ENCODE measurements around the gene LCNL1.

LCNL1 gene

DNA sequence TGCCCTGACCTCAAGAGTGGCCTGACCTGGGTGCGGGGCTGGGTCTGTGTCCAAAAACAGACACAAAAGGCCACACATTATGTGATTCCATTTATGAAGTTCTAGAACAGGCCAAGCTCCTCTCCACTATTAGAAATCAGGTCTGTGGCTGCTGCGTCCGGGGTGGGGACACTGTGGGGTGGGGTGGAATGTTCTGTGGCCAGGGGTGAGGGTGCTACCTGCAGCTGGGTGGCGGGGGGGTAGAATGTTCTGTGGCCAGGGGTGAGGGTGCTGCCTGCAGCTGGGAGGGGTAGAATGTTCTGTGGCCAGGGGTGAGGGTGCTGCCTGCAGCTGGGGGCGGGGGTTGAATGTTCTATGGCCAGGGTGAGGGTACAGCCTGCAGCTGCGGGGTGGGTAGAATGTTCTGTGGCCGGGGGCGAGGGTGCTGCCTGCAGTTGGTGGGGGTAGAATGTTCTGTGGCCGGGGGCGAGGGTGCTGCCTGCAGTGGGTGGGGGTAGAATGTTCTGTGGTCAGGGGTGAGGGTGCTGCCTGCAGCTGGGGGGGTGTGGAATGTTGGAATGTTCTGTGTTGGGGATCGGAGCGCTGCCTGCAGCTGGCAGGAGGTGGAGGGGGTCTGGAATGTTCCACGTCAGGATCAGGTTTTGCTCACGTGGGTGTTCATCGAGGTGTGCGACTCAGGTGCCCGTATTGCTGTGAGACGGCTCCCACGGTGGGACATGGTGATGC lies 22.4 kb upstream of the LCNL1 start:
- Mint-ChIP-seq H3K27me3 (peaks cover 11% of the 10 kb centered on the region), H3K4me1 (ENCODE audit: low read depth) (peaks cover 8% of the 10 kb centered on the region), H3K27ac (no peak overlapping the region), H3K36me3 (ENCODE audit: low read depth) (no peaks in the 10 kb centered on the region), H3K4me3 (no peak overlapping the region), H3K9me3 (peaks cover 10% of the 10 kb centered on the region)
- intact Hi-C loops (cut with micrococcal nuclease): no loop called here

DNA sequence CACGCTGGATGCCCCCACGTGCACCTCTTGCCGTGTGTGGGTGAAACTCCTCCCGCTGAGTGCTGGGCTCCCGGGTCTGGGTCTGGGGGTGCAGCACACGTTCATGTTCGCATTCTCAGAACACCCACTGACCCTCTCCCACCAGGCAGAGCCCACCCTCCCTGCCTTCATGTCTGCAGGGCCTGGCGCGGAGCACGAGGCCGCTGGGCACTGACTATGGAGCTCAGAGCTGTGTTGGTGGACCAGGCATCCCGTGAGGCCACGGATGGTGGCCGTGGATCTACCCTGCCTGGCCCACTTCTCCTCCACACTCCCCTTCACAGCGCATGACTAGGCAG lies 21.9 kb upstream of the LCNL1 start:
- H3K4me3 Mint-ChIP-seq: no peak overlapping the region
- H3K27me3 Mint-ChIP-seq: peaks cover 14% of the 10 kb centered on the region
- H3K4me1 Mint-ChIP-seq (ENCODE audit: low read depth): peaks cover 12% of the 10 kb centered on the region
- intact Hi-C loops (cut with micrococcal nuclease): no loop called here
- H3K36me3 Mint-ChIP-seq (ENCODE audit: low read depth): no peaks in the 10 kb centered on the region
- peaks cover 10% of the 10 kb centered on the region for H3K9me3 Mint-ChIP-seq
- no peak overlapping the region for H3K27ac Mint-ChIP-seq

DNA sequence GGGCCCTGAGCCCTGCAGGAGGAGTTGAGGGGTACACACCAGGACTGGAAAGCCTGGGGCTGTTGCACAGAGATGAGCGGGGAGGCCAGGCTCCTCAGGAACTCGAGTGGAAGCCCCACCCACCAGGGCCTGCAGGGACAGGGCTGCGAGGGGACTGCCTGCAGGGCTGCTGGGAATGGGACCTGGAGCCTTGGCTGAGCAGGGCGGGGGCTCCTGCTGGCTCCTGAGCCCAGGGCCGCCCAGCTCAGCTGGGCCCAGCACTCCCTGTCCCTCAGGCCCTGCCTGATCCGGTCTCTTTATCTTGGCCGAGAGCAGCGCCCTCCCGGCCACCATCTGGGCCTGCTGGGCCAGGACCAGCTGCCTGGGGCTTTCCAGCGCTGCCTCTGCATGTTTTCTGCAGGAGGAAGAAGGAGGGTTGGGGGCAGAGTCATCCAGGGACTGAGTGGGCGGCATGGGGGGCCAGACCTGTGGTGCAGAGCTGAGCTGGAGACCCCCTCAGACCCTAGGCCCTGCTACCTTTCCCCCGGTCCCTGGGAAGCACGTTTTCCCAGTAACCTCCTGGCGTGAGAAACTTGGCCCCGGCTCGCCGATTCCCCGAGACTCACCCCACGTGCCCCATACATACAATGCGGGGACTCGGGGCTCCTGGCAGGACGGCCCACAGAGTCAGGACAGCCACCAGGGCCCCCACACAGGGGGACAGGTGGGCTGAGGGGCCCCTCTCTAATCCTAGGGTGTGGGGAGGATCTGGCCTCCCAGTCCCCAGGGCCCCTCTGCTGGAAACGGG lies 21.3 kb upstream of the LCNL1 start:
- no peak overlapping the region for H3K4me3 Mint-ChIP-seq
- intact Hi-C loops (cut with micrococcal nuclease): no loop called here
- H3K4me1 Mint-ChIP-seq (ENCODE audit: low read depth): peaks cover 18% of the 10 kb centered on the region
- no peaks in the 10 kb centered on the region for H3K36me3 Mint-ChIP-seq (ENCODE audit: low read depth)
- H3K9me3 Mint-ChIP-seq: peaks cover 6% of the 10 kb centered on the region
- peaks cover 20% of the 10 kb centered on the region for H3K27me3 Mint-ChIP-seq
- H3K27ac Mint-ChIP-seq: no peak overlapping the region

DNA sequence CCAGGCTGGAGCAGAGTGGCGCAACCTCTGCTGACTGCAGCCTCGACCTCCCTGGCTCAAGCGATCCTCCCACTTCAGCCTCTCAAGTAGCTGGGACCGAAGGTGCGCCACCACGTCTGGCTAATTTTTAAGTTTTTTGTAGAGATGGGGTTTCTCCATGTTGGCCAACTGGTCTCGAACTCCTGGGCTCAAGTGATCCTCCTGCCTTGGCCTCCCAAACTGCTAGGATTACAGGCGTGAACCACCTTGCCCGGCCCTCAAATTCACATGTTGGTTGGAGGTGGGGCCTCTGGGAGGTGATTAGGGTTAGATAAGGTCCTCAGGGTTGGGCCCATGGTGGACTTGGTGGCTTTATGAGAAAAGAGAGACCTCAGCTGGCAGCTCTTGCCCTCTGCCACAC lies 20.6 kb upstream of the LCNL1 start:
- Mint-ChIP-seq H3K9me3 (no peaks in the 10 kb centered on the region), H3K27ac (no peak overlapping the region), H3K36me3 (ENCODE audit: low read depth) (no peaks in the 10 kb centered on the region), H3K4me1 (ENCODE audit: low read depth) (peaks cover 20% of the 10 kb centered on the region), H3K4me3 (no peak overlapping the region), H3K27me3 (peaks cover 25% of the 10 kb centered on the region)
- intact Hi-C loops (cut with micrococcal nuclease): no loop called here

DNA sequence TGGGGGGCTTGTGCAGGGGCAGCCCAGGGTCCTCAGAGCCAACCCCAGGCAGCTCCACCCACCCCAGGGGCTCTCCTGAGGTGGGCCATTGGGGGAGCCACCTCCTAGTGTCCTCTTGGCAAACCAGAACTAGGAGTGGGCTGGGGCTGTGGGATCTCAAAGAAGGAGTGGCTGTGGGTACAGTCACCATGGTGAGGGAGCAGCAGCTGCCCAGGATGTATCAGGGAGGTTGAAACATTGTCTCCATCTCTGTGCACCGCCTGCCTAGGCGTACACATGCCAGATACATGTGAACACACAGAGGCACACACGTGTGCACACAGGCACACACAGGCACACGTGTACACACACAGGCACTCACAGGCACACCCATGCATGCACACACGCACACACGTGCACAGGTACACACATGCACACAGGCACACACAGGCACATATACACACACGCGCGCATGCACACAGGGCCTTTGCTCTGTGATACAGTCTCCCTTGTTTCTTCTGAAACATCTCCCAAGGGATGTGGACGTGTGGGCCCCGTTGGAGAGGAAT lies 20.0 kb upstream of the LCNL1 start:
- Mint-ChIP-seq H3K36me3 (ENCODE audit: low read depth) (no peaks in the 10 kb centered on the region), H3K9me3 (no peaks in the 10 kb centered on the region), H3K27me3 (peaks cover 26% of the 10 kb centered on the region), H3K4me3 (no peak overlapping the region), H3K4me1 (ENCODE audit: low read depth) (peaks cover 20% of the 10 kb centered on the region), H3K27ac (peak overlapping the region; percentile 28)
- intact Hi-C loops (cut with micrococcal nuclease): no loop called here

DNA sequence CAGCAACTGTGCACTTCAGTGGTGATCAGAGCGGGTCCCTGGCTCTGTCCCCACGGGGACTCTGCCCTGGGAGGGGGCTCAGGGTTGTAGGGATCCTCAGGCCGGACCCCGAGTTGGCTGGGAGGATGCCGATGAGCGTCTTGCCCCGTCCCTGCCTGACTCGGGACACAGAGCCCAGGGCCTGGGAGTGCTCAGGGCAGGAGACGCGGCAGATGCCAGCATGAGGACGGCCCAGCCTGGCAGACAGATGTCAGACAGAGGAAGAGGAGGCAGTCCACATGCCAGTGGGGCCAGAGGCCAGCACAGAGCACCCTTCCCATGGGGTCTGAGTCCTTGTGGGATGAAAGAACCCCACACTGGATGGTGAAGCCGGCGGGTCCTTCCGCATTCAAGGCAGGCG lies 19.5 kb upstream of the LCNL1 start:
- H3K4me3 Mint-ChIP-seq: no peak overlapping the region
- intact Hi-C loops (cut with micrococcal nuclease): no loop called here
- H3K27me3 Mint-ChIP-seq: peaks cover 24% of the 10 kb centered on the region
- peak overlapping the region; percentile 28 for H3K27ac Mint-ChIP-seq
- H3K36me3 Mint-ChIP-seq (ENCODE audit: low read depth): no peaks in the 10 kb centered on the region
- H3K4me1 Mint-ChIP-seq (ENCODE audit: low read depth): peaks cover 20% of the 10 kb centered on the region
- no peaks in the 10 kb centered on the region for H3K9me3 Mint-ChIP-seq

DNA sequence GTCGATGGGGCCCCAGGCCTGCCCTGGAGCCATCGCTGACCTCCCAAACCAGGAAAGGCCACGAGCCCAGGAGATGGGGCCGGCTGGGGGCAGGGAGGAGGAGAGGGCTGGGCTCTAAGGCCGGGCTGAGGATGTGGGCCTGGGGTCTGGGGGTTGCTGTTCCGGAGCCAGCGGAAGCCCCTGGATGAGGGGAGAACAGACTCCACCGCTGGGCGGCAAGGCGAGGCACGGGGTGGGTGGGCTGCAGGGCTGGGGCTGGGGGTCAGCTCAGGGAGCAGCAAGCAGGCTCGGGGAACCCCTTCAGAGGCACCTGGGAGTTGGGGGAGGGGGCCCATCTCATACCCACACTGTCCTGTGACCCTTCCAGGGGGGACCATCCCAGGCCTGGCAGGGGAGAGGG lies 19.0 kb upstream of the LCNL1 start:
- H3K4me1 Mint-ChIP-seq (ENCODE audit: low read depth): peaks cover 20% of the 10 kb centered on the region
- H3K27me3 Mint-ChIP-seq: peaks cover 26% of the 10 kb centered on the region
- H3K4me3 Mint-ChIP-seq: no peak overlapping the region
- H3K27ac Mint-ChIP-seq: peak overlapping the region; percentile 28
- no peaks in the 10 kb centered on the region for H3K36me3 Mint-ChIP-seq (ENCODE audit: low read depth)
- H3K9me3 Mint-ChIP-seq: no peaks in the 10 kb centered on the region
- intact Hi-C loops (cut with micrococcal nuclease): no loop called here

DNA sequence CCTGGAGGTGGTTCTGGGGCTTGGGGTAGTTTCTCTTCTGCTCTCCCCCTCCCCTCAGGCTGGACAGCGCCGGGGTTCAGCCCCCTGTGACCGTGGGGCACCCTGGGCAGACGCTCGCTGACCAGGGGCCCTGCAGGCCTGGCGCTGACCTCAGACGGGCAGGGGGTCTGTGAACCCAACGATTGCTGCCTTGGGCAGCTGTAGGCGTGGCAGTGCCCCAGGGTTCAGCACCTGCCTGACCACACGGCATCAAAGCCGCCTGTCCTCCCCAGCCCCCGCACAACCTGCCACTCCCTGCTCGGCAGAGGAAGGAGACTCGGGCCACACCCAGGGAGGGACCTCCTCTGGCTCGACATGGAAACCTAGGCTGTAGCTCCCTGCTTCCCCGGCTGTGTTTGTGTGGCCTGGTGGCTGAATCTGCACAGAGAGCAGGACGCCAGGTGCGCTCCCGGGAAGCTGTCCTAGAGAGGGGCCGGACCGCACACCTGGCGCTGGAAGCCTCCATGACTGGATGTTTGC lies 18.6 kb upstream of the LCNL1 start:
- H3K4me3 Mint-ChIP-seq: no peak overlapping the region
- H3K4me1 Mint-ChIP-seq (ENCODE audit: low read depth): peaks cover 20% of the 10 kb centered on the region
- H3K9me3 Mint-ChIP-seq: no peaks in the 10 kb centered on the region
- no peaks in the 10 kb centered on the region for H3K36me3 Mint-ChIP-seq (ENCODE audit: low read depth)
- intact Hi-C loops (cut with micrococcal nuclease): no loop called here
- H3K27me3 Mint-ChIP-seq: peaks cover 29% of the 10 kb centered on the region
- peak overlapping the region; percentile 35 for H3K27ac Mint-ChIP-seq

DNA sequence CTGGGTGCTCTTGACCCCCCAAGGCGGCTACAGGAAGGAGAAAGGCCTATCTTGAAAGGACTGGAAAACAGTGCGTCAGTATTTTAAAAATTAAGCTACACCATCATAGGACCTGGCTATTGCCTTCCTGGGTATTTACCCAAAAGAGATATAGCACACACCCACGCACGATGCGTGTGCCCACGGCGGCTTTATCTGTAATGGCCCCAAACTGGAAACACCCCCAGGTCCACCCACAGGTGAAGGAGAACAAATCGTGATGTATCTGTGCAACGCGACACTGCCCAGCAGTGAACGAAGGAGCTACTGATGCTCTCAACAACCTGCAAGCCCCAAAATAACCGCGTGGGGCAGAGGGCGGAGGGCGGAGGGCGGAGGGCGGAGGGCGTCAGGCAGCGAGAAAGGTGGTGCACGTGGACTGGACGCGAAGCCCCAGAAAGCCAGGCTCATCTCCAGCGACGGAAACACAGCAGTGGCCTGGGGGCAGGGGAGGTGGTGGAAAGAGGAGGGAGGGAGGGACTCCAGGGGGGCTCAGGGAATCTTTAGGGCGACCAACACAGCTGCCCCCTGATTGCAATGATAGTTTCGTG lies 17.9 kb upstream of the LCNL1 start:
- Mint-ChIP-seq H3K4me1 (ENCODE audit: low read depth) (peaks cover 20% of the 10 kb centered on the region), H3K27ac (peak overlapping the region; percentile 35), H3K36me3 (ENCODE audit: low read depth) (no peaks in the 10 kb centered on the region), H3K27me3 (peaks cover 30% of the 10 kb centered on the region), H3K9me3 (no peaks in the 10 kb centered on the region), H3K4me3 (no peak overlapping the region)
- intact Hi-C loops (cut with micrococcal nuclease): no loop called here

DNA sequence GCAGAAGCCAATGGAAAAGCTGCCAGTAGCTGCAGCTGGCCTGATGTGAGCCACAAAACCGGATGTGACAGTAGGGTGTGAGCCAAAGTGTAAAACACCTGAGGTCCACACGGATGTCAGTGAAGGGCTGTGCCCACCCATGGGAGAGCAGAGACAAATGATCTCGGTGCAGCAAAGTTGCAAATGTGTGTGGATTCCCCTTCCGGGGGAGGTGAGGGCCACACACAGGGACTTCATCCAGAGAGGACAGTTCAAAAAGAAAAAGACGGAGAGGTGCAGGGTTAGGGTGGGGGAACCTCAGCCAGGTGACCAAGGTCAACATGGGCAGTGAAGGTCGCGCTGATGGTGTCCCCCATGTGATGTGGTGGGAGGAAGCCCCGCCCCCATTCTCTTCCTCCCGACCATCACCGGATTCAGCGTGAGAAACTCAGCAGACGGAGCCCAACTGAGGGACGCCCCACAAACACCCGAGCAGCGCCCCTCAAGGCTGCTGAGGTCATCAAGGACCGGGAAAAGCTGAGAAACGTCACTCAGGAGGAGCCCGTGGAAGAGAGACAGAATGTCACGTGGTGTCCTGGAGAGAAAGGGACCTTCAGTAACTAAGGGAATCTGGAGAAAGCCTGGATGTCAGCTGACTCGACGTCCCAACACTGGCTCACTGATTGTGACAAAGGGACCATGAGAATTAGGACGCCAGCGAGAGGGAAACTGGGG lies 16.9 kb upstream of the LCNL1 start:
- intact Hi-C loops (cut with micrococcal nuclease): no loop called here
- Mint-ChIP-seq H3K4me1 (ENCODE audit: low read depth) (peaks cover 20% of the 10 kb centered on the region), H3K9me3 (no peaks in the 10 kb centered on the region), H3K27ac (peak overlapping the region; percentile 68), H3K27me3 (peaks cover 37% of the 10 kb centered on the region), H3K36me3 (ENCODE audit: low read depth) (no peaks in the 10 kb centered on the region), H3K4me3 (no peak overlapping the region)

DNA sequence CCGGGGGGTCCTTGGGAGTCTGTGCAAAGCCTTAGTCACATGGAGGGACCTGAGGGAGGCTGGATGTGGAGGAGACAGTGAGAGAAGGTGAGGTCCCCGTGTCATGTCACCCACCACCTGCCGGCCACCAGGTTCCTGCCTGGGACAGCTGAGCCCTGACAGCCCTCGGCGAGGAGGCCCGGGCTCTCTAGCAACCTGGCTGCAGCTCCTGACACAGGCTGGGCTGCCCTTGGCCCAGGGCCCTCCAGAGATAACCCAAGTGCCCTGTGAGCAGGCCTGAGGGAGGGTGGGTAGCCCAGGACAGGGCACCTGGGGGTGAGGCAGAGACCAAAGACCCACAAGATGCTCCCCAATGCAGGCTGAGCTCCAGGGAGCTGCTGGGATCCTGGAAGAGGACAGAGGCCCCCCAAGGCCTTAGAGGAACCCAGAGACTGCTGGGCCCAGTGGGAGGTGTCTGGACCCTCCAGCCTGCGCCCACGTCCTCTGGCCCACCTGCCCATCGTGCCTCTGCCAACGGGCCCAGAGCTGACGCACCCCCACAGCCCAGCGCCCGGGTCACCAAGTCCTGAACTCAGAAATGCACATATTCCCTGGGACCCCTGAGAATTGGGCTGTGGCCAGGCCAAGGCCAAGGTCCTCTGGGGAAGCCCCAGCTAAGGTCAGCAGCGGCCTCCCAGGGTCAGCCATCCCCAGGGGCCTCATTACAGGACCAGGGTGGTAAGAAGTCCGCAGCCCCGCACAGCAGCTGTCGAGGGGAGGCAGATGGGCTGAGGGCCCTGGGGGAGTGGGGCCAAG lies 14.3 kb upstream of the LCNL1 start:
- H3K4me1 Mint-ChIP-seq (ENCODE audit: low read depth): peaks cover 20% of the 10 kb centered on the region
- no peaks in the 10 kb centered on the region for H3K9me3 Mint-ChIP-seq
- H3K4me3 Mint-ChIP-seq: no peak overlapping the region
- H3K27me3 Mint-ChIP-seq: peaks cover 41% of the 10 kb centered on the region
- H3K27ac Mint-ChIP-seq: no peak overlapping the region
- intact Hi-C loops (cut with micrococcal nuclease): no loop called here
- H3K36me3 Mint-ChIP-seq (ENCODE audit: low read depth): no peaks in the 10 kb centered on the region

DNA sequence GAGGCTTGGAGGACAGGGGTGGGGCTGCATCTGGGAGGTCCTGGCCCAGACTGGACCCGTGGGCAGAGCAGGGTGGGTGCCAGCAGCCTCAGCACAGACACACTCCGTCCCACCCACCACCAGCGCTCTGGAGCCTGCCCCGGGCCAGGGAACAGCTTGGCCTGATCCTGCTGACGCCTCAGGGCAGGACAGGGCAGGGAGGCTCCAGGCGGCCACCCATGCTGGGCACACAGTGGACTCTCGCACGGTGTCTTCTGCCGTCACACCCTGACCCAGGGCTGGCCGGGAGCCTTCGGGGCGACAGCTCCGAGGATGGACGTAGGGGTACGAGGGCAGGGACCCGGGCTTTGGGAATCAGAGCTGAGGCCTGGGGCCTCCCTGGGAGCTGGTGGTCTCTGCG lies 13.6 kb upstream of the LCNL1 start:
- Mint-ChIP-seq H3K4me3 (no peak overlapping the region), H3K27ac (no peak overlapping the region), H3K9me3 (no peaks in the 10 kb centered on the region), H3K36me3 (ENCODE audit: low read depth) (no peaks in the 10 kb centered on the region), H3K27me3 (peaks cover 42% of the 10 kb centered on the region), H3K4me1 (ENCODE audit: low read depth) (peaks cover 19% of the 10 kb centered on the region)
- intact Hi-C loops (cut with micrococcal nuclease): no loop called here

DNA sequence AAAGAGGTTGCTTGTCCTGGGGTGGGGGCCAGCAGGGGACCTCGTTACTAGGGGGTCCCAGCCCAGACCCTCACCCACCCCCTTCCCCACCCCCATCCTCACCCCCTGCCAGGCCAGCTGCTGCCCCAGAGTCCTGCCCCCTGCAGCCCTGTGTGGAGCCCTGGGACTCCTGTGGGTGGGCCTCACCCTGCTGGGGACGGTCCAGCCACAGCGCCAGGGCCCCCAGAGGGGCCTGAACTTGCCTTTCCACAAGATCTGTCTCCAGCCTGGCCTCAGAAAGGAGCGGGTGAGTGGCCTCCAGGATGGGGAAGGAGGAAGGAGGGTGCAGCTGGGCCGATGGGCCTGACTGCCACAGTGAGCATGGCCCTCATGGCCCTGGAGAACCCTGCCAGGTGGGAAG lies 13.0 kb upstream of the LCNL1 start:
- no peaks in the 10 kb centered on the region for H3K9me3 Mint-ChIP-seq
- H3K4me1 Mint-ChIP-seq (ENCODE audit: low read depth): peaks cover 16% of the 10 kb centered on the region
- H3K27me3 Mint-ChIP-seq: peaks cover 45% of the 10 kb centered on the region
- intact Hi-C loops (cut with micrococcal nuclease): no loop called here
- no peaks in the 10 kb centered on the region for H3K36me3 Mint-ChIP-seq (ENCODE audit: low read depth)
- H3K4me3 Mint-ChIP-seq: no peak overlapping the region
- no peak overlapping the region for H3K27ac Mint-ChIP-seq
